ENCODE data around the gene OTOGL.
"Not testable (repeated sequence)": the region's sequence is repeated elsewhere in the genome, so short reads cannot be mapped to it uniquely, and the experiment has no call there.

The OTOGL gene

DNA sequence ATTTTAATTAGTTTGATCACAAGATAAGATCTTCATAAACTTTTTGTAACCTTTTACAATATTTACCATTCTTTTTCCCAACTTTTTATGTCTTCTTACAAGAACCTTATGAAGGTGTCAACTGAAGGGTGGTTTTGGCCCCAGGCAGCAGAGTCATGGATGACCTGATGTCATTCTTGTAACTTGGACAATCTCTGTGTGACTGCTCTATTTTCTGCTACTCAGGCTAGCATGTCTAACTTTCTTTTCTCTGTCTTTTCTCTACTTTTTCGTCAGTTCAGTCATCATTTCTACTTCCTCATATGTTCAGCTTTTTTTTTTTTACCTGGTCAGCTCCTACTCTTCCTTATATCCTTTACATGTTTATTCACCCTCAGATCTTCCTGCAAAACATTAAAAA is 194.0 kb downstream of the OTOGL start:
- no peak for DNase-seq

DNA sequence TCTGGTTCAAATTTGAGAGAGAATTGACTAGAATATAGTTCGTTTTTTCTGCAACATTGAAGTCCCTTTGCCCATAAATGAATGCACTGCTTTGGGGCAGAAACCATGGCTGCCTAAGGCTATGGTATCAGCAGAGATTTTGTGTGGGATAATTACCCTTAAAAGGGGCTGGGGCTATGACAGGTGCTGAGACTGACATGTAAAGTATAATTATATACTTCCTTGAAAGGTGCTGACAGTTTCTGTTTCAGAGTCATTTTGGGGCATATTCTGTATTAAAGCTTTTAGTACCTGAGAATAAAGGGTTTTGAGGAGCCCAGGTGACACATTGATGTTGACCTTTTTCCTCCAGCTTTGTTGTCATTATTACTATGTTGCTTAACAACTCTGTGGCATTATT is 194.4 kb downstream of the OTOGL start:
- DNase-seq: no peak

DNA sequence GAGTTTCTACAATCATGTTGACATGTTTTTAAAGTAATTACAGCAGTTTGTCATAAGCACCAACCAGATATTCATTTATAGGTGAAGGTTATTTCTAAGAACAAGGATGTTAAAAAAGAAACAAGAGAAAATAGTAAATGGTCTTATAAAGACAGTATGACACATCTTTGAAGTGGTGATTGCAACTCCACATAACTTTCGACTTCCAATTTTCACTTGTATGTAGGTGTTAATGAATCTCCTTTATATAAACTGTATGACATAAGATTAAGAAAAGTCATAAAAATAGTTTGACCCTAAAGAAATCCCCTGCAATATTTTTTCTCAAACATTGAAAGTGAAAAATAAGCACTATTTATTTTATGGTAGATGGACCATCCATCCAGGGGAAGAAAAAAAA is 199.9 kb downstream of the OTOGL start:
- DNase-seq: no peak

DNA sequence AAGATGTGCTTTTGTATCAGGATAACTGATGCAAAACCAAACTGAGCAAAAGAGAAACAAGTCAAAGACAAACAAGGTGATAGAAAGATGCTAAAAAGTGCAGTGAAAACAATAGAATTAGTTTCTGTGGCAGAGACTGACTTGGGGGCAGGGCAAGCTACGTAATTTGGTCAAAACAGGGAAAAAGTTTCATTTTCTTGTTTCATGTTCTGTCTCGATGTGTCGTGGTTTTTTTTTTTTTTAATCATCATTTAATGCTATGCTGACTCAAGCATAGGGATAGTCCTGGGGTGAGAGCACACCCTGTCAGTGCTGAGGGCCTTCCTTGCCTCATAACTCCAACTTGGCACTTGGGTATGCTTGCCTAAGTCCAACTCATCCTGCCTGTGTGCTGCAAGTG is 200.6 kb downstream of the OTOGL start:
- DNase-seq: peak; percentile 7

DNA sequence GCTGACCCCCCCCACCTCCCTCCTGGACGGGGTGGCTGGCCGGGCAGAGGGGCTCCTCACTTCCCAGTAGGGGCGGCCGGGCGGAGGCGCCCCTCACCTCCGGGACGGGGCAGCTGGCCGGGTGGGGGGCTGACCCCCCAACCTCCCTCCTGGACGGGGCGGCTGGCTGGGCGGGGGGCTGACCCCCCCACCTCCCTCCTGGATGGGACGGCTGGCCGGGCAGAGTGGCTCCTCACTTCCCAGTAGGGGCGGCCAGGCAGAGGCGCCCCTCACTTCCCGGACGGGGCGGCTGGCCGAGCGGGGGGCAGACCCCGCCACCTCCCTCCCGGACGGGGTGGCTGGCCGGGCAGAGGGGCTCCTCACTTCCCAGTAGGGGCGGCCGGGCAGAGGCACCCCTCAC is 208.1 kb downstream of the OTOGL start:
- DNase-seq: not testable (repeated sequence)

DNA sequence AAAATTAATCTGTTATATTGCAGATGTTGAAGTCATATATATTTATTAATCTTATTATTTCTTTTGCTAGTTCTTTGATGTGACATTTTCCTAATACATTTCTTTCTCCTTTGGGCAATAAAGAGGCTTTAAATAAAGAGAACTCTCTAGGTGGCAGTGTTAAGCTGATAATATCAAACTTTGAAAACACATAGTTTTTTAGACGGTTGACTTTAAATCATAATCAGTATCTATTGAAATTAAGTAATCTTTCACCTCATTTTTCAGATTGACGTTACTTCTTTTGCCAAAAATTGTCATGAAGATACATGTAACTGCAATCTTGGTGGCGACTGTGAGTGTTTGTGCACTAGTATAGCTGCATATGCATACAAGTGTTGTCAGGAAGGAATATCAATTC is 213.9 kb downstream of the OTOGL start:
- DNase-seq: no peak

DNA sequence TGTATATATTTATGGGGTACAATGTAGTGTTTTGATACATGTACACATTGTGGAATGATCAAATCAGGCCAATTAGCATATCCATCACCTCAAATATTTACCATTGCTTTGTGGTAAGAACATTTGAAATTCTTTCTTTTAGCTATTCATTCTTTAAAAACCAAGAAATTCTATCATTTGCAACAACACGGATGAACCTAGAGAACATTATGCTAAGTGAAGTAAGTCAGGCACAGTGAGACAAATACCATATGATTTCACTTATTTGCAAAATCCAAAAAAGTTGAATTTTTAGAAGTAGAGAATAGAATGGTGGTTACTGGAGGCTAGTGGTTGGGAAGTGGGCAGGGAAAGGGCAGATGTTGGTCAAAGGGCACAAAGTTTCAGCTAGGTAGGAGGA is 215.4 kb downstream of the OTOGL start:
- DNase-seq: no peak

DNA sequence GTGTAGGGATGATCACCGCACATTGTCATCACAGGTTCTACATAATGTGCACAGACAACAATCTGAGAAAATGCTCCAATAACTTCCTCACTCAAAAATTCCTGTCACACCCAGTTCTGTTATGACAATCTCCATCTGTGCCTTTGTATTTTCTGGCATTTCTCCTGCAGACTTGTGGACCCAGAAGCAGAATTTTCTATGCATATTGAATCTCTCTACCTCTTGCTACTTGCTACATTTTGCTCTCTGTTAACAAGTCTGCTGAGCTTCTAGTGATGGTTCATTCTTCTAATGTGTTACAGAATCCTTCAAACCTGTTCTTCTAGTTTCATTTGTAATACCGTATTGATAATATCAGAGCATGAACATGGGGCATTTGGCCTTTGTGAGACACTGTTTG is 216.9 kb downstream of the OTOGL start:
- DNase-seq: no peak

DNA sequence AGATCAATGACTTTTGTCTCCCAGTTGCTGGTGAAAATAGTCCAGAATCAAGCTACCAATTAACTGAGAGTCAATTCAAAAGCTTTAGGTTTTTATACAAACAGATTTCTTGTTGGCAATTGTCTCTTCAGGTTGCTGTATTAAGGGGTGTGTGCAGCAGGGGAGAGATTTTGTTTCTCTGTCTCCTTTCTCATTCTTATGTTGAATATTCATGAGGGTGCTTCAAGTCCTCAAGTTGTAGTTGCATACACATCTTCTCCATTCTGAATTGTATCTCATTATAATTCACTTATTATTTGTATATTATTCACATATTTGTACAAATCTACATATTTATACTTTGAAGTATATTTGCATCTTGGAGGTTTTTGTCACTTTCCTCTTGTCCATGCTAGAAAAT is 218.0 kb downstream of the OTOGL start:
- DNase-seq: no peak

DNA sequence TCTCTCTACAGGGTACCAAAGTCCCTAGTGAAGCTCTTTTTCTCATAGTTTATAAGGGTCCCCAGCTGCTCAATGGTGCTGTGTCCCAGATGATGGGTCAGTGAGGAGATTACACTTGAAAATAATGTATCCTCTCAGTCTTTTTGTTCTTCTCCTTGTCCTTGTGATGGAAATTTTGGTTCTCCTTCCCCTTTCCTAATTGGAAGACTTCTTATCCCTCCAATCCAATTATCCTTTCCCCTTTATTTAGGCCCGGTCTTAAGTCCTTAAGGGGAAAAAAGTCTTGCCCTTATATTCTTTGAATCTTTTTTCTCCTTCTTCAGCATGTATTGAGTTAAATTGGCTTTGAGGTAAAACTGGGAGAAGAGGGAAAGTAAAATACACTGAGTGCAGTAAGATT is 218.6 kb downstream of the OTOGL start:
- no peak for DNase-seq

DNA sequence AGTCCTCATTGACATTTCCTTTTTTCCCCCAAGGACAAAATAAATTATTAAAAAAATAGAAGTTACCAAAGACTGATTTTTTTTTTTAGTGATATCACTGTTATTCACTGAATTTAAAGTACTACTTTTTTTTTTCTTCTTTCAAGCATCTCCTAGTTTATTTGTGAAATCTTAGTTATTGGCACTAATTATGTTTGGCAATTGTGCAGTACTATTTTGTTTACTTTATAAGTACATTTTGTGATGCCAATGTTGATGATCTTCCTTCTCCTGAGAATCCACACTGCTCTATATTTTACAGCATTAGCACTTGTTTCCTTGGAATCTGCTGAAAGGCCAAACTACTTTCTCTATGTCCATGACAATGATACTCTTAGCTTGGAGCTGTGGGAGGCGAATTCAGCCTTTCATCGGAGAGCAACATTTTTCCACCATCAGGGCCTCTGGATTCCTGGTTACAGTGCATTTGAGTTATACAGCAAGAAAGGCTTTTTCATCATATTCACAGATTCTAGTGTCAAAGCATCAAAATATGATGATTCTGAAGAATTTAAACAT is 220.9 kb downstream of the OTOGL start:
- DNase-seq: no peak

DNA sequence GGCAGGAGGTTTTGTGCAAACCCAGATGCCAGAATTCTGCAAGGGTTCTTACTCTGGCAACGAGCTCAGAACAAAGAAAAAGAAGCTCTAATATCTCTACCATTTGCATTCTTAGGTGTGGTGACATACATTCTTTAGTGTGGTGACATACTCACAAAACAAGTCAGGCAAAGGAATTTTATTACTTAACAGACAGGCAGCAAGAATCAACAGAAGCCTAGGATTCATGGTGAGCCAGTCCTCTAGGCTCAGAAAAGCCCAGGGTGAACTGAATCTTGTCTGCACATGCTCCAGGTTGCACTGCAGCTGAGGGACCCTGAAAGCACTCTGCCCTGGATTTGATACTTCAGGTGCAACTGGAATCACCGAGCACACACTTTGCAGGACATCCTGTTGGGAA is 222.3 kb downstream of the OTOGL start:
- DNase-seq: peak; percentile 32

DNA sequence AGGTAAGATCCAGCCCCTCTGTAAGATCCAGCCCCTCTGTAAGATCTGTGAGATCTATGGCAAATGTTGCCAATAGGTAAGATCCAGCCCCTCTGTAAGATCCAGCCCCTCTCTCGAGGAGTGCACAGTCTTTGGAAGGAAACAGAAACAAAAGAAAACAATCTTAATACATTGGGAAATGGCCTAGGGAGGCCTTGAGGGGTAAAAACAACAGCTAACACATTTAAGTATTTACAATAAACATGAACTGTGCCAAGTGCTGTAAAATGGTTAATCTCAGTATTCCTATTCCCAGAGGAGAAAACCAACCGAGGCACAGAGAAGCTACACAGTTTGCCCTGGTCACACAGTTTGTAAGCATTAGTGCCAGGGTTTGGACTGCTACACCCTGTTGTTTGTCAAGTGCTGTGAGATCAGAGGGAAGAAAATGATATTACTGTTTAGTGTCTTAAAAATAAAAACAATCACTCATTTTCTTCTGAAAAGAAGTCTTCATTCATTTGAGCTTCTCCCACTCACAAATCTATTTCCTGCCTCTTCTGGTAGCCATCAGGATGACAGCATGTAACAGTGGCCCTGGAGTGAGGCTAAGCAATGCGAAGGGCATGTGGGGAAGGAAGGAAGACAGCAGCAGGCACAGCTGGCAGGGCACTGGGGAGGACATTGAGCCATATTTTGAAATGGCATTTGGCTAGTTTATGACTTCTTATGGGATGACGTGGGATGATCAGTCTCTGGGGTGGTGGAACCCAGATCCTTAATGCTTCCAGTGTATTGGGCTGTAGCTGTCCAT is 226.0 kb downstream of the OTOGL start:
- DNase-seq: no peak

DNA sequence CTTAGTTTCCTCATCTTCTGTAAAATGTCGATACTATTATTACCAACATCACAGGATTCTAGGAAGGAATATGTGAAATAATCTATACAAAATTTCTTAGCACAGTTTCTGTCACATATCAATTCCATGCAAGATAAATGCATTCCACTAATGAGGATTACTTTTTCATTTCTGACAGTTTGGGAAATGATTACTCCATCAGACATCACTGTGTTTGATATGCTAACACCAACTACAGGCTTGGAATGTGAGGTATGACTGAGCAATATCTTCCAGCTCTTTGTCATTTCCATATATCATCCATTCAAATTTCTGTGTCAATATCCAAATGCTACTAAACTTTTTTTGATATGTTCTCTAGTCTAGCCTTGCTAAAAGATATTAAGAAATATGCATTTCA is 233.5 kb downstream of the OTOGL start:
- no peak for DNase-seq

DNA sequence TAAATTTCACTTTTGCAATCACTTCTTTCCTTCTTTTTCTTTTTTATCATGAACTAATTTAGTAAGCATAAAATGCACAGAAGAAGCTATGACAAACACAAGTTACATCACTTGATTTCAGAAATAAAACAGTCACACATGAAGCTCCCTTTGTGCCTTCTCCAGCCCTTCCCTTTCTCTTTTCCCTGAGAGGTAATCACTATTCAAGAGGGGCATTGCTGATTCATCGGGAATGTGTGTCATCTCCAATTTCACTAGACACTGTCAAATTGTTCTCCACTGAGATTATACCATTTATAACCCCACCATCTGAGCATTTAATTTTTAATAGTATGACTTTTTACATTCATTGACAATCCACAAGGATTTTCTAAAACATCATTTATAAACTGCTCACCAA is 253.1 kb downstream of the OTOGL start:
- peak; percentile 41 for DNase-seq

DNA sequence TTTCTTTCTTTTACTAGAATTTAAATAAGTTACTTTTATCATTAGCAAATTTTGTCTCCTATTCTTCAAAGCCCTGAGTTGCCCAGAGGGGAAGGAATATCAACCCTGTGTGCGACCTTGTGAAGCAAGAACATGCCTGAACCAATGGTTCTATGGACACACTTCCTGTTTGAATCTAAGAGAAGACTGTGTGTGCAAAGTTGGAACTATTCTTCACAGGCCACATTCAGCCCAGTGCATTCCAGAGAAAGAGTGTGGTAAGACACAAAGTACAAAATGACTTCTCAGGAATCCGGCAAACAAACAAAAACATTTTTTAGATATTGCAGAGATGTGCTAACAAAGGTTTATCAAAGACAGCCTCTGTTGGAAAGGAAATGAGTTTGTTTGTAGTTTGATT is 253.9 kb downstream of the OTOGL start:
- peak; percentile 44 for DNase-seq

DNA sequence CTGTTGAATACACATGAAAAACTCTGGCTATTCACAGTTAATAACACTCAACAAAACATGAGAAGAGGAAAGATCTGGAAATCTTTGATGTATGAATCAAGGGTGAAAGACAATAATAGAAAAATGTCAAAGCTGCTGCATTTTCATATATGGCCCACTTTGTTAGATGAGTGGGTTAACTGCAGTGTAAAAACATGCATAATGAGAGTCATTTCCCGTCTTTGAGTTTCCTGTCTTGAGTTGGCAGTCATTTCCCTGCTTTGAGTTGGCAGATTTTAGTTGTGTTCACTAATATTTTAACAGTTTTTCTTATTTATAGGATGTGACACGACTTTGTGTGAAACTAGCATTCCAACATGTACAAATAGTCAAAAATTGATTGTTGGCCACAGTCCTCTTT is 256.8 kb downstream of the OTOGL start:
- DNase-seq: peak; percentile 19

DNA sequence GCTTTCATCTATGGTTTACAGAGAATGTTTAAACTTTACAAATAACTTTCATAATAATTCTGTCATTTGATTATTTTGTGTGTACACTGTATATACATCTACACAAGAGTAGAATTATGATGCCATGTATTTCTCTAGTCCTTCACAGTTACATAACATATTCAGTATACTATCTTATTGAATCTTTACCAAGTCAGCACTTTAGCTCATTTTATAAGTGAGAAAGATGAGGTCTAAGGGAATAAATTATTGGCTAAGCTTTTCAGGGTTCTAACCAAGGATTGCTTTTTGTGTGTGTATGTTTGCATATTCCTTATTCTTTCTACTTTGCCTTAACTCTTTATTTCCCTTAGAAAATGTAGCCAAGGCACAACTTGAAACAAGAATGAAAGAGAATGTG is 260.4 kb downstream of the OTOGL start:
- no peak for DNase-seq

DNA sequence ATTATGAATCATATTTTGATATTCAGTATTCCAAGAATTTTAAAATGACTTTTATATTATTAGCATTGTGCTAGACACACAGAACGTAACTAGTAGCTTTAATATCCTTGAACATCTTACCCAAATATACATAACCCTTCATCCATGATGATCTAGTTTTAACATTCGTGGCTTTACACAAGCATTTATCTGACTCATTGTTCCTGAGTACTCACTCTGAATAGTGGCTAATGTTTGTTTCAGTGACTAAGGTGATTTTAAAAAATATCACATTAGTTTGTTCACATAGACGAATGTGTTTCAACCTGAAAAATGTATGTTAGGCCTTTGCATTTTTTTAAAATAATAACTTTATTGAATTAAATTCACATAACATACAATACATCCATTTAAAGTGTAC is 264.7 kb downstream of the OTOGL start:
- DNase-seq: peak; percentile 21

DNA sequence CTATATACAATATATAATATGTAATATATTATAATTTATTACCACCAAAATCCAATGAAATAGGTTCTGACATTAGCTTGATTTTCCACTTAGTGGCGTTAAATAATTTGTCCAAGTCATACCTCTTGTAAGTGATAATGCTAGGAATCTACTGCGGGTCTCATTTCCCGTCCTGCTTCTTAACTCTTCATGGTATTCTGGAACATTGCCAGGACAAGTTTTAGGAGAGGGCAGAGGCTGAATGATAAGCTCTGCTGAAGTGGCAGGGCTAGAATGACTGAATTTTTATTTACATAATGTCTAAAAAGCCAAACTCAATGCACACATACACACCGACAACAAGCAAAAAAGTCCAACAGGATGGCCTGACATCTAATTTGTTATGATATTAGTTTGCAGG is 274.3 kb downstream of the OTOGL start:
- no peak for DNase-seq

DNA sequence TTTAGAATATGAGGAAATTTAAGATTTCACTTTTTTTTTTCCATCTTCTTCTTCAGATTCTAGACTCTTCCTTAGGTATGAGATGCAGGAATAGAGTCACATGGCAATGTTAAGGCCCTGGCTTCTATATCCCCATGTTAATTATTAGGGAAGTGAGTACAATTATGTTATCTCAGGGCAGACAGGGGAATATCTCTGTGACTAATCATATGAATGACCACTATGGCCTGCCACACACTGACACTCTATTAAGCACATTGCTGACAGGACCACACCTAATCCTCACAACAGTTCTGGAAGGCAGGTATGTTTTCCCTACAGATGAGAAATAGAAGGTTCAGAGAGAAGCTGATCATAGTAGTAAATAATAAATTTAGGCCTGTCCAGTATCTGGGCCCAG is 275.3 kb downstream of the OTOGL start:
- DNase-seq: no peak

DNA sequence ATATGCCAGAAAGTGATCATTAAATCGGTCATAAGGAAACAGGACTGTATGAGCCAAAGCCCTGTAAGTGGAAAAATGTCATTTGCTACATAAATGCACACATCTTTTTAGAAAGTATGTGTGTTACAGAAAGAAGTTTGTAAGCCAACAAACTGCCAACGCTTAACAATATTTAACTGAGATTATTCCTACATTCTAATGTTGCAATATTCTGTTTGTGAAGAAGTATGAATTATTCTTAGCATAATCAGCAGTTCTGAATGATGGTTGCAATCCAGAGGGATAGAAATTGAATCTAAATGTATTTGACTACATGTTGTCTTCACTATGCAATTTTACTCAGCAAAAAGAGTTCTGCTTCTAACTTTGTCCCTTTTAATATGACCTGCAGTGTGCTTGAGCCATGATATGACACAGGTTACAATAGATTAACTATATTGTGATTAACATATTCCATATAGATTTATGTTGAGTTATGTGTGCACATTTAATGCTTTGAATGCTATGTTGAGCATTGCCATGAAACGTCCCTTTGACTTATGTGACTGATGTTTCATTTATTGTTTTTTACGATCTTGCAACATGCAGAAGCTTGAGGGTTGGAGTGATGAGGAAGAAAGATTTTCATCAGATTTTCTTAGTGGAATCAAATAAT is 277.9 kb downstream of the OTOGL start:
- no peak for DNase-seq

DNA sequence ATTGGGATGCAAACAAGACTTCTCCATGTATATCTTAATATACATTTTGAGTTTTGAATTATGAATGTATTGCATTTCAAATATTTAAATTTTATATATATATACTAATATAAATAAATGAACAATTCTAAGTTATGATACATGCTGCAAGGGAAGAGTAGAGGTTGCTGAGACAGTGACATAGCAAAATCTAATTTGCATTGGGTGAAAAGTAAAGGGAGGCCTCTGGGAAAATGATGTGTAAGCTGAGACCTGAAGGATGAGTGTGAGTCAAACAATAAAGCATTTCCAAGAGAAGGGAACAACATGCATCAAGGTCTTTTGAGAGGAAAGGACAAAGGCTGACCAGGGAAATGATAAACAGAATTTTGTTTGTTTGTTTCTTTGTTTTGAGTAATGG is 281.8 kb downstream of the OTOGL start:
- no peak for DNase-seq

DNA sequence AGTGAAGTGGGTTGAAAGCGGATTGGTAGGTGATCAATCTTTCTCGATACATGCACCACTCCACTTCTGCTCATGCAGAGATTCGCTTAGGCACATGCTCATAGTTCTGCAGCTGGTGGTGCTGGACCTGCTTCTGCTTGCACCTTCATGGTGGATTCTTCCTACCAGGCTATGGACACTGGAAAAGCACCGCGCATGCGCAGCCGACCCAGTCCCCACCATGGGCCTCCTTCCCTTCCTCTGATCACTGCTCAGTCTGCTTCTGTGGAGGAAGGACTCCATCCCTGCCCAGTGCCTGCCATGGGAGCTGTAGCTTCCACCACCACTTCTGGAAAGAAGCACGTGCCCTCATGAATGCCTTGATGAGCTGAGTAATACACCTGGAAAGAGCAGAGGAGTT is 282.9 kb downstream of the OTOGL start:
- no peak for DNase-seq

DNA sequence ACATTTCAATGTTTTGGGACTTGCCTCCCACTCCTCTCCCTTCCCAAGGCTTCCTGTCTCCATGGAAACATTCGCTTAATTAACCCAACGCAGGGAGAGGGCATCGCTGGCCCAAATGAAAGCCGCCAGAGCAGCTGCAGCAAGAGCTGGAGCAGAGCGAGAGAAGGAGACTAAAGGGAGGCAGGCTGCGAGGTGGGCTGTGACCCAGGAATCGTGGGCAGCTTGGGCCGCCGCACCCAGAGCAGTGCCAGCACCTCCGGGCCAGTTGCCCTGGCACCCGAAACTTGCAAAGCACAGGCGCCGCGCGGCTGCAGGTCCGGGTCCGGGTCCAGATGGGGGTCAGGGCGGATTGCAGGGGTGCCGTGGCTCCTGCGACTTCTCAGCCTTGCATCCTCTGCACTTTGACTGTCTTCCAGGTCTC is 301.2 kb downstream of the OTOGL start:
- DNase-seq: no peak
